ENCODE results near the gene EPHA2.

The EPHA2 gene

DNA sequence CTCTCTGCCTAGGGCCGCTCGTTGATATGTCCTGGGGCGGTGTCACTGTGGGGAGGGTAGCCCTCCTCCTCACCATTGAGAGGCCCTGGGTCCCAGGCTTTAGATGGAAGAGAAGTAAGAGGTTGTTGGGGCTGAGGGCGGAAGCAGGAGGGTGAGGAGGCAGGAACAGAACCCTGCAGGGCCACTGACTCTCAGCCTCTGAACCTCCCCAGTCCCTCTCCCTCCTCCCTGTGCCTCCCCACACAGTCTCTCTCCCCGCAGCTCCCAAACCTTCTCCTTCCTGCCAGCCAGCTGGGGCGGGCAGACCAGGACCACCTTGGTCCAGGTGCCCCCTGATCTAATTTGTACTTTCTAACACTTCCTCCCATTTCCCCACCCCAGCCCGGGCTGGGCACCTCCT lies 68.1 kb downstream of the EPHA2 start:
- Histone ChIP-seq H3K79me2 (ENCODE audit: control insufficient read depth, insufficient read depth, low read length, poor library complexity) (no peaks in the 10 kb centered on the region), H2AK5ac (ENCODE audit: low read length) (no peak overlapping the region), H3K36me3 (ENCODE audit: control insufficient read depth in 1 of 2, insufficient read depth in 2 of 2, low read length in 2 of 2) (no peaks in the 10 kb centered on the region), H4K91ac (ENCODE audit: low read depth, low read length) (no peak overlapping the region), H2AFZ (ENCODE audit: insufficient read depth, low read length, poor library complexity) (no peak overlapping the region), H4K8ac (ENCODE audit: low read depth, low read length) (no peak overlapping the region), H2BK12ac (ENCODE audit: low read length) (peak overlapping the region; percentile 42), H3K23ac (ENCODE audit: low read length) (no peak overlapping the region), H3K27me3 (ENCODE audit: insufficient read depth, low read length) (no peaks in the 10 kb centered on the region), H2BK120ac (ENCODE audit: insufficient read depth, low read length, poor library complexity) (no peak overlapping the region), H3K9ac (ENCODE audit: low read length) (no peak overlapping the region), H3K14ac (ENCODE audit: low read length) (no peak overlapping the region), H3K27ac (ENCODE audit: low read depth, low read length) (no peak overlapping the region), H3K18ac (ENCODE audit: low read length) (no peak overlapping the region), H2BK5ac (ENCODE audit: low read depth, low read length, poor library complexity) (no peak overlapping the region), H3K4ac (ENCODE audit: low read depth, low read length) (no peak overlapping the region), H3K4me2 (ENCODE audit: low read length) (no peak overlapping the region), H3K79me1 (ENCODE audit: low read length) (no peaks in the 10 kb centered on the region), H4K12ac (ENCODE audit: low read depth, low read length) (no peak overlapping the region), H3K9me3 (ENCODE audit: insufficient read depth, low read depth, low read length) (peaks cover 2% of the 10 kb centered on the region), H3K4me1 (ENCODE audit: control insufficient read depth in 1 of 2, insufficient read depth in 2 of 2, low read length in 2 of 2) (peaks cover 5 to 10% of the 10 kb centered on the region in 2 experiments), H3K4me3 (ENCODE audit: low read depth, low read length) (no peak overlapping the region)
- DNase-seq, result no peak
- WGBS (ENCODE audit: extremely low coverage, insufficient coverage, insufficient read length), result no CpG with 5 or more reads among the region's 7 CpGs

DNA sequence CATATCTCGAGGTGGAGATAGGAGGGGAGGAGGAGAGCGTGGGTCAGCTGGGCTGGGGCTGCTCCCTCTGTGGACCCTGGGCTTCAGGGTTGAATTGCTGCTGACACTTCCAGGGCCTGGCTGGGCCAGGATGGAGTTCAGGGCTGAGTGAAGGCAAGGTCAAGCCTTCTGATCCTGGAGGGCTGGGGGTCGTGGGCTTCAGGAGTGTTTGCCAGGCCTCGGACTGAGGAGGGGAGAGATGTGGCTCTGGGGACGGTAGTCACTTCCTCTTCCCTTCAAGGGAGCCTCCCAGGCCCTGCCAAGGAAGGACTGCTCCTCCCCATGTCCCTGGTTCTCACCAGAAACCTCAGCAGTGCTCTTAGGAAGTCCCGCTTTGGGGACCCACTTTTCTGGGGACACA lies 70.3 kb downstream of the EPHA2 start:
- no peak overlapping the region for H4K12ac ChIP-seq (ENCODE audit: low read depth, low read length)
- H3K79me1 ChIP-seq (ENCODE audit: low read length), result no peaks in the 10 kb centered on the region
- H2AFZ ChIP-seq (ENCODE audit: insufficient read depth, low read length, poor library complexity), result no peak overlapping the region
- H3K23ac ChIP-seq (ENCODE audit: low read length), result no peak overlapping the region
- H2AK5ac ChIP-seq (ENCODE audit: low read length), result peak overlapping the region; percentile 26
- H3K14ac ChIP-seq (ENCODE audit: low read length), result no peak overlapping the region
- no peak overlapping the region for H3K18ac ChIP-seq (ENCODE audit: low read length)
- H2BK5ac ChIP-seq (ENCODE audit: low read depth, low read length, poor library complexity), result no peak overlapping the region
- no CpG with 5 or more reads among the region's 6 CpGs for WGBS (ENCODE audit: extremely low coverage, insufficient coverage, insufficient read length)
- DNase-seq, result no peak
- H3K9me3 ChIP-seq (ENCODE audit: insufficient read depth, low read depth, low read length), result peaks cover 2% of the 10 kb centered on the region
- no peak overlapping the region for H3K27ac ChIP-seq (ENCODE audit: low read depth, low read length)
- H4K91ac ChIP-seq (ENCODE audit: low read depth, low read length), result no peak overlapping the region
- H2BK12ac ChIP-seq (ENCODE audit: low read length), result peak overlapping the region; percentile 19
- no peaks in the 10 kb centered on the region for H3K79me2 ChIP-seq (ENCODE audit: control insufficient read depth, insufficient read depth, low read length, poor library complexity)
- no peak overlapping the region for H3K4ac ChIP-seq (ENCODE audit: low read depth, low read length)
- H3K4me2 ChIP-seq (ENCODE audit: low read length), result no peak overlapping the region
- H3K4me1 ChIP-seq (ENCODE audit: control insufficient read depth in 1 of 2, insufficient read depth in 2 of 2, low read length in 2 of 2), result peaks cover 5 to 10% of the 10 kb centered on the region in 2 experiments
- no peak overlapping the region for H4K8ac ChIP-seq (ENCODE audit: low read depth, low read length)
- no peak overlapping the region for H3K4me3 ChIP-seq (ENCODE audit: low read depth, low read length)
- H3K9ac ChIP-seq (ENCODE audit: low read length), result no peak overlapping the region
- H2BK120ac ChIP-seq (ENCODE audit: insufficient read depth, low read length, poor library complexity), result no peak overlapping the region
- H3K27me3 ChIP-seq (ENCODE audit: insufficient read depth, low read length), result no peaks in the 10 kb centered on the region
- no peaks in the 10 kb centered on the region for H3K36me3 ChIP-seq (ENCODE audit: control insufficient read depth in 1 of 2, insufficient read depth in 2 of 2, low read length in 2 of 2)

DNA sequence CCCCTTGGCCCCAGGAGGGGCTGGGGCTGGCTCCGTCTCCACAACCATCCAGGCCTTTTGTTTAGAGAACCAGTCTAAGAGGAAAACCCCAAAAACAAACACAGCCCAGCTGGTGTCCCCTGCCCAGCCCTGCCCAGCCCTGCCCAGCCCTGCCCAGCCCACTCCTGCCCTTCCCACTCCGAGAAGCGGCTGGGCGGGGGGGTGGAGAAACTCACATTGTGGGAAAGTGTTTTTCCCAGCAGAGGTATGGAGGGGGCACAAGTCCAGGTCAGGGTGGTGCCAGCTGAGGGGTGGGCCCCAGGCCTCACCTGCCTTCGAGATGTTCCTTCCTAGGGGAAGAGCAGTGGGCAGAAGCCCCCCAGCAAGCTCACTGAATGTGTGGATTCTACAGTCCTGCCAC lies 72.4 kb downstream of the EPHA2 start:
- H3K79me1 ChIP-seq (ENCODE audit: low read length), result peaks cover 1% of the 10 kb centered on the region
- no peak for DNase-seq
- WGBS (ENCODE audit: extremely low coverage, insufficient coverage, insufficient read length), result no CpG with 5 or more reads among the region's 5 CpGs
- no peaks in the 10 kb centered on the region for H3K27me3 ChIP-seq (ENCODE audit: insufficient read depth, low read length)
- H3K9me3 ChIP-seq (ENCODE audit: insufficient read depth, low read depth, low read length), result no peaks in the 10 kb centered on the region
- no peaks in the 10 kb centered on the region for H3K79me2 ChIP-seq (ENCODE audit: control insufficient read depth, insufficient read depth, low read length, poor library complexity)
- H3K36me3 ChIP-seq (ENCODE audit: control insufficient read depth in 1 of 2, insufficient read depth in 2 of 2, low read length in 2 of 2), result no peaks in the 10 kb centered on the region
- no peak overlapping the region for H4K91ac ChIP-seq (ENCODE audit: low read depth, low read length)
- H3K23ac ChIP-seq (ENCODE audit: low read length), result no peak overlapping the region
- H2BK12ac ChIP-seq (ENCODE audit: low read length), result peak overlapping the region; percentile 46
- no peak overlapping the region for H4K8ac ChIP-seq (ENCODE audit: low read depth, low read length)
- no peak overlapping the region for H3K9ac ChIP-seq (ENCODE audit: low read length)
- H2BK120ac ChIP-seq (ENCODE audit: insufficient read depth, low read length, poor library complexity), result no peak overlapping the region
- no peak overlapping the region for H2AFZ ChIP-seq (ENCODE audit: insufficient read depth, low read length, poor library complexity)
- peaks cover 5 to 11% of the 10 kb centered on the region in 2 experiments for H3K4me1 ChIP-seq (ENCODE audit: control insufficient read depth in 1 of 2, insufficient read depth in 2 of 2, low read length in 2 of 2)
- no peak overlapping the region for H4K12ac ChIP-seq (ENCODE audit: low read depth, low read length)
- no peak overlapping the region for H3K27ac ChIP-seq (ENCODE audit: low read depth, low read length)
- no peak overlapping the region for H3K4me2 ChIP-seq (ENCODE audit: low read length)
- H3K14ac ChIP-seq (ENCODE audit: low read length), result peak overlapping the region; percentile 2
- H3K18ac ChIP-seq (ENCODE audit: low read length), result no peak overlapping the region
- H3K4me3 ChIP-seq (ENCODE audit: low read depth, low read length), result no peak overlapping the region
- H3K4ac ChIP-seq (ENCODE audit: low read depth, low read length), result no peak overlapping the region
- H2BK5ac ChIP-seq (ENCODE audit: low read depth, low read length, poor library complexity), result no peak overlapping the region
- H2AK5ac ChIP-seq (ENCODE audit: low read length), result no peak overlapping the region

DNA sequence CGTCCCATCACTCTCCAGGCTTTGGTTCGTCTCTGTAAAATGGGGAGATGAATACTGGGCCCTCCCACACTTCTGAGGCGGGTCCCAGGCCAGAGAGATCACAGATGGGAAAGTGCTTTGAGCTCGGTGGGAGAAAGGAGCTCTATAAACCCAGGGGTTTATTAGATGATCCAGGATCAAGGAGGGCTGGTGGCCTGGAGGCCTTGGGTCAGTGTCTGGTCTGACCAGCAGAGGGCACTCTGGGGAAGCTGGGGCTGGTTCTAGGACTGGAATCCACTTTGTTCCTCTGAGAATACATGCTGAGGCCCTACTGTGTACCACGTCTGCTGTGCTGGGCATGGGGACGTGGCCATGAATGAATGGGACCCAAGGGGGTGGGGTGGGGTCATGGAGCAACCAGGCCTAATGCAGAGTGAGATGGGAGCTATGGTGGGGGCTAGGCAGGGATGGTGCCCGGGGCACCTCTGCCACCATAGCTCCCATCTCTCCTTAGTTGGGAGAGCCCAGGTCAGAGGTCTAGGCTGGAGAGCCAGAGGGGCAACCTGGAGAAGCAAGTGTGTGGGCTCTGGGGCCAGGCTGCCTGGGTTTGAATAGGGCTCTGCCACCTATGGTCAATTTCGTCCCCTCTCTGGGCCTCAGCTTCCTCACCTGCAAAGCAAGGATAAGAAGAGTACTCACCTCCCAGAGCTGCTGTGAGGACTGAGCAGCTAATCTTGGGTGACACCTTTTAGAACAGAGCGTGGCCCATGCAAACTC lies 73.4 kb downstream of the EPHA2 start:
- Histone ChIP-seq H3K4me3 (ENCODE audit: low read depth, low read length) (no peak overlapping the region), H4K8ac (ENCODE audit: low read depth, low read length) (peak overlapping the region; percentile 24)

More for the DNA sequence above, 73.4 kb downstream of the EPHA2 start:
- Histone ChIP-seq H2BK5ac (ENCODE audit: low read depth, low read length, poor library complexity) (no peak overlapping the region), H3K9ac (ENCODE audit: low read length) (no peak overlapping the region), H3K27me3 (ENCODE audit: insufficient read depth, low read length) (no peaks in the 10 kb centered on the region), H3K4me2 (ENCODE audit: low read length) (no peak overlapping the region), H3K18ac (ENCODE audit: low read length) (no peak overlapping the region), H3K4me1 (ENCODE audit: control insufficient read depth in 1 of 2, insufficient read depth in 2 of 2, low read length in 2 of 2) (peaks cover 5 to 8% of the 10 kb centered on the region in 2 experiments), H3K4ac (ENCODE audit: low read depth, low read length) (no peak overlapping the region), H2BK120ac (ENCODE audit: insufficient read depth, low read length, poor library complexity) (peak overlapping the region; percentile 7), H3K79me2 (ENCODE audit: control insufficient read depth, insufficient read depth, low read length, poor library complexity) (no peaks in the 10 kb centered on the region), H3K36me3 (ENCODE audit: control insufficient read depth in 1 of 2, insufficient read depth in 2 of 2, low read length in 2 of 2) (no peaks in the 10 kb centered on the region), H3K27ac (ENCODE audit: low read depth, low read length) (no peak overlapping the region), H2AK5ac (ENCODE audit: low read length) (peak overlapping the region; percentile 92), H3K79me1 (ENCODE audit: low read length) (peaks cover 1% of the 10 kb centered on the region), H4K91ac (ENCODE audit: low read depth, low read length) (peak overlapping the region; percentile 65), H3K9me3 (ENCODE audit: insufficient read depth, low read depth, low read length) (no peaks in the 10 kb centered on the region), H3K14ac (ENCODE audit: low read length) (peak overlapping the region; percentile 17), H3K23ac (ENCODE audit: low read length) (no peak overlapping the region), H2BK12ac (ENCODE audit: low read length) (peak overlapping the region; percentile 97), H4K12ac (ENCODE audit: low read depth, low read length) (no peak overlapping the region), H2AFZ (ENCODE audit: insufficient read depth, low read length, poor library complexity) (no peak overlapping the region)
- no CpG with 5 or more reads among the region's 9 CpGs for WGBS (ENCODE audit: extremely low coverage, insufficient coverage, insufficient read length)
- peak; percentile 35 to 80 for DNase-seq

Measured in trophoblast cell (in vitro differentiated cells and primary cell).